ENCODE measurements around the gene OCLN.
"Not testable (repeated sequence)": the region's sequence is repeated elsewhere in the genome, so short reads cannot be mapped to it uniquely, and the experiment has no call there.

Gene OCLN

GRCh38 chr5:69530561-69531405 lies 38.2 kb downstream of the OCLN start:
- peak in 1 of 3 experiments; percentile 3 for DNase-seq

GRCh38 chr5:69531406-69531801 lies 38.8 kb downstream of the OCLN start:
- DNase-seq: no peak

- not testable (repeated sequence) for DNase-seq
Observed at GRCh38 chr5:69537911-69538310, 45.3 kb downstream of the OCLN start.

- not testable (repeated sequence) for DNase-seq
Observed at GRCh38 chr5:69538735-69539134, 46.1 kb downstream of the OCLN start.

GRCh38 chr5:69541347-69541746 lies 48.8 kb downstream of the OCLN start:
- not testable (repeated sequence) for DNase-seq

- not testable (repeated sequence) for DNase-seq
Observed at GRCh38 chr5:69542838-69543618, 50.4 kb downstream of the OCLN start.

- DNase-seq: not testable (repeated sequence)
Observed at GRCh38 chr5:69544602-69545001, 52.0 kb downstream of the OCLN start.

- not testable (repeated sequence) for DNase-seq
Observed at GRCh38 chr5:69559908-69560330, 67.3 kb downstream of the OCLN start, which contains the start of gene GTF2H2C. Gene GTF2H2C, plus strand, starts transcription at chr5:69560191. Its CDS starts 4,942 bp downstream, at chr5:69565133.

GRCh38 chr5:69560587-69561431 lies 68.2 kb downstream of the OCLN start:
- not testable (repeated sequence) for DNase-seq

GRCh38 chr5:69566172-69566571 lies 73.6 kb downstream of the OCLN start:
- DNase-seq: not testable (repeated sequence)

- DNase-seq: not testable (repeated sequence)
Observed at GRCh38 chr5:69568072-69568471, 75.5 kb downstream of the OCLN start.

GRCh38 chr5:69583356-69583755 lies 90.8 kb downstream of the OCLN start:
- not testable (repeated sequence) for DNase-seq

GRCh38 chr5:69596114-69596840 lies 103.7 kb downstream of the OCLN start:
- DNase-seq: not testable (repeated sequence)

GRCh38 chr5:69601947-69602346 lies 109.4 kb downstream of the OCLN start:
- not testable (repeated sequence) for DNase-seq

GRCh38 chr5:69606839-69607238 lies 114.2 kb downstream of the OCLN start:
- not testable (repeated sequence) for DNase-seq
